SKM-1 (cell line): ENCODE measurements around the gene PXMP4.
"Not testable (repeated sequence)": the region's sequence is repeated elsewhere in the genome, so short reads cannot be mapped to it uniquely, and the experiment has no call there.

Experiments
- DNase-seq: peaks from one replicate; lab custom pipeline; 2025; ENCODE audit not compliant: unreplicated experiment; lab: John Stamatoyannopoulos, UW

PXMP4 gene

GRCh38 chr20:33704197-33704924, 15.7 kb downstream of the PXMP4 start:
- no peak for DNase-seq

GRCh38 chr20:33703498-33704137, 16.5 kb downstream of the PXMP4 start:
- DNase-seq, result no peak

- DNase-seq, result no peak
Measured at GRCh38 chr20:33702861-33703260, 17.2 kb downstream of the PXMP4 start.

GRCh38 chr20:33701629-33702450, 18.3 kb downstream of the PXMP4 start:
- DNase-seq, result no peak

- not testable (repeated sequence) for DNase-seq
Measured at GRCh38 chr20:33700696-33701441, 19.2 kb downstream of the PXMP4 start.

- DNase-seq, result not testable (repeated sequence)
Measured at GRCh38 chr20:33698966-33699365, 21.1 kb downstream of the PXMP4 start.

- DNase-seq, result no peak
Measured at GRCh38 chr20:33697129-33697528, 23.0 kb downstream of the PXMP4 start.

- DNase-seq, result no peak
Measured at GRCh38 chr20:33696448-33696847, 23.7 kb downstream of the PXMP4 start.

GRCh38 chr20:33694639-33695012, 25.5 kb downstream of the PXMP4 start:
- no peak for DNase-seq

GRCh38 chr20:33693741-33694638, 26.1 kb downstream of the PXMP4 start:
- DNase-seq, result no peak

GRCh38 chr20:33693289-33693688, 26.8 kb downstream of the PXMP4 start:
- DNase-seq, result no peak

- peak; percentile 38 for DNase-seq
Measured at GRCh38 chr20:33689973-33690372, 30.1 kb downstream of the PXMP4 start.

GRCh38 chr20:33689493-33689892, 30.6 kb downstream of the PXMP4 start:
- no peak for DNase-seq

GRCh38 chr20:33688938-33689424, 31.1 kb downstream of the PXMP4 start:
- DNase-seq, result no peak

GRCh38 chr20:33687993-33688937, 31.8 kb downstream of the PXMP4 start:
- no peak for DNase-seq

- DNase-seq, result peak; percentile 52
Measured at GRCh38 chr20:33687370-33687915, 32.7 kb downstream of the PXMP4 start.

- no peak for DNase-seq
Measured at GRCh38 chr20:33686984-33687366, 33.1 kb downstream of the PXMP4 start.

GRCh38 chr20:33686100-33686983, 33.8 kb downstream of the PXMP4 start, which contains the start of gene E2F1:
TSS of gene E2F1 (minus strand) at chr20:33686385. CDS start at chr20:33686264, 121 bp downstream.
- DNase-seq, result peak; percentile 79
